ENCODE measurements around the gene TMTC2. TPM values are rescaled to one million over a fixed set of nuclear protein-coding genes. Genes with fewer than 3 reads are reported as not detected.

Gene TMTC2
- total and polyA plus RNA-seq, 10 of the 15 experiments (the other 5 are each of a cell fraction or from before 2014, with no cell fraction given), result 0.14 to 9.7 (median 1.2) TPM

DNA sequence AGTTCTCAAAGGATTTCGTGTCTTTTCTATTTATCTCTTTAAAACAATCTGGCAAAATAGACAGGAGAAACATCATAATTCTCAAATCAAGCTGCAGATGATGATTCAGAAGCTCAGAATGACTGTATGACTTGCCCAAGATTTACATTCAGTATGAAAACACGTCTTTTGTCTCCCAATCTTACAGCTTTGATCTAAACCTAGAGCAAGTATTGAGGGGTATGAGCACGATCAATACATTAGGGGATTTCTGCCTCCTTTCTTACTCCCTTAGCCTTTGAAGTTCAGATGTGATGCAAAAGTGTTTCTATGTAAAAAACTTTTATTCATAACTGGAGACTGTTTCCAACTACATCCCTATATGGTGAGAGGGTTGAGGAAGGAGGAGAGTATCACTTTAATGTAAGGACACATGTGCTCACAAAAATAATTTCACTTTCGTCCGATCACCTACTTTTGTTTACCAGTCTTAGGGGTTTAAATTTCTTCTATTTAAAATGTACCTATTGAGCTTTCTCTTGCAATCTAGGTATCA is 454.8 kb downstream of the TMTC2 start:
- no peak overlapping the region for H3K27ac ChIP-seq (ENCODE audit: control insufficient read depth, insufficient read depth)
- H3K9me3 ChIP-seq (replicated peaks; ENCODE audit: control insufficient read depth, insufficient read depth, low read length), result no peaks in the 10 kb centered on the region; the same call in 2 of the 3 replicates
- TF ChIP-seq, protein P1, sequence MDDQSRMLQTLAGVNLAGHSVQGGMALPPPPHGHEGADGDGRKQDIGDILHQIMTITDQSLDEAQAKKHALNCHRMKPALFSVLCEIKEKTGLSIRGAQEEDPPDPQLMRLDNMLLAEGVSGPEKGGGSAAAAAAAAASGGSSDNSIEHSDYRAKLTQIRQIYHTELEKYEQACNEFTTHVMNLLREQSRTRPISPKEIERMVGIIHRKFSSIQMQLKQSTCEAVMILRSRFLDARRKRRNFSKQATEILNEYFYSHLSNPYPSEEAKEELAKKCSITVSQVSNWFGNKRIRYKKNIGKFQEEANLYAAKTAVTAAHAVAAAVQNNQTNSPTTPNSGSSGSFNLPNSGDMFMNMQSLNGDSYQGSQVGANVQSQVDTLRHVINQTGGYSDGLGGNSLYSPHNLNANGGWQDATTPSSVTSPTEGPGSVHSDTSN (IDR thresholded peaks at IDR 0.05; ENCODE audit: insufficient replicate concordance, low read depth, low read length), result no peak
- TF ChIP-seq SPI1 (IDR thresholded peaks at IDR 0.05; ENCODE audit: borderline replicate concordance, insufficient read depth, low read depth, low read length) (no peak), SREBF2 (IDR thresholded peaks at IDR 0.05; ENCODE audit: low read length) (no peak), CREM (IDR thresholded peaks at IDR 0.05; ENCODE audit: low read depth) (no peak), ETV6 (conservative IDR thresholded peaks at IDR 0.05 in 1 of 2, IDR thresholded peaks at IDR 0.05 in 1 of 2; ENCODE audit: borderline replicate concordance in 1 of 2, low read depth in 1 of 2) (no peak)
- TF ChIP-seq, protein P2, sequence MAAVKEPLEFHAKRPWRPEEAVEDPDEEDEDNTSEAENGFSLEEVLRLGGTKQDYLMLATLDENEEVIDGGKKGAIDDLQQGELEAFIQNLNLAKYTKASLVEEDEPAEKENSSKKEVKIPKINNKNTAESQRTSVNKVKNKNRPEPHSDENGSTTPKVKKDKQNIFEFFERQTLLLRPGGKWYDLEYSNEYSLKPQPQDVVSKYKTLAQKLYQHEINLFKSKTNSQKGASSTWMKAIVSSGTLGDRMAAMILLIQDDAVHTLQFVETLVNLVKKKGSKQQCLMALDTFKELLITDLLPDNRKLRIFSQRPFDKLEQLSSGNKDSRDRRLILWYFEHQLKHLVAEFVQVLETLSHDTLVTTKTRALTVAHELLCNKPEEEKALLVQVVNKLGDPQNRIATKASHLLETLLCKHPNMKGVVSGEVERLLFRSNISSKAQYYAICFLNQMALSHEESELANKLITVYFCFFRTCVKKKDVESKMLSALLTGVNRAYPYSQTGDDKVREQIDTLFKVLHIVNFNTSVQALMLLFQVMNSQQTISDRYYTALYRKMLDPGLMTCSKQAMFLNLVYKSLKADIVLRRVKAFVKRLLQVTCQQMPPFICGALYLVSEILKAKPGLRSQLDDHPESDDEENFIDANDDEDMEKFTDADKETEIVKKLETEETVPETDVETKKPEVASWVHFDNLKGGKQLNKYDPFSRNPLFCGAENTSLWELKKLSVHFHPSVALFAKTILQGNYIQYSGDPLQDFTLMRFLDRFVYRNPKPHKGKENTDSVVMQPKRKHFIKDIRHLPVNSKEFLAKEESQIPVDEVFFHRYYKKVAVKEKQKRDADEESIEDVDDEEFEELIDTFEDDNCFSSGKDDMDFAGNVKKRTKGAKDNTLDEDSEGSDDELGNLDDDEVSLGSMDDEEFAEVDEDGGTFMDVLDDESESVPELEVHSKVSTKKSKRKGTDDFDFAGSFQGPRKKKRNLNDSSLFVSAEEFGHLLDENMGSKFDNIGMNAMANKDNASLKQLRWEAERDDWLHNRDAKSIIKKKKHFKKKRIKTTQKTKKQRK (IDR thresholded peaks at IDR 0.05; ENCODE audit: low read depth, low read length), result no peak
- DNase-seq (ENCODE audit: low read depth, low spot score), result no peak
- H2AFZ ChIP-seq (ENCODE audit: control insufficient read depth, low read depth, low read length), result no peak overlapping the region
- no peak overlapping the region for H3K4me2 ChIP-seq (ENCODE audit: control insufficient read depth, insufficient read depth)
- no peak overlapping the region for H3K9ac ChIP-seq (ENCODE audit: control insufficient read depth, insufficient read depth, low read length)
- no peak for FAIRE-seq
- no peaks in the 10 kb centered on the region for H4K20me1 ChIP-seq (ENCODE audit: control insufficient read depth, insufficient read depth)
- no peaks in the 10 kb centered on the region for H3K4me1 ChIP-seq (ENCODE audit: control insufficient read depth, insufficient read depth, low read length)
- no peaks in the 10 kb centered on the region for H3K27me3 ChIP-seq (replicated peaks in 1 of 2; ENCODE audit: control insufficient read depth in 2 of 2, insufficient read depth in 2 of 2, low read length in 1 of 2)
- ChIA-PET RAD21 (ENCODE audit: unreplicated experiment) (no interaction called here), POLR2A (no interaction called here), SMC1A (ENCODE audit: uncharacterized antibody, unreplicated experiment) (no interaction called here), CTCF (no interaction called here)
- 41% methylated on average over 5 of the region's 5 CpGs for WGBS (ENCODE audit: insufficient coverage, insufficient replicate concordance, low lambda C conversion rate, missing lambda C conversion rate)
- no peaks in the 10 kb centered on the region for H3K79me2 ChIP-seq (ENCODE audit: control insufficient read depth, insufficient read depth, low read length)
- intact Hi-C loops (cut with micrococcal nuclease; ENCODE audit: unreplicated experiment), result no loop called here
- no TSS peak for BruUV-seq (replicated peaks)
- no peaks in the 10 kb centered on the region for H3K36me3 ChIP-seq (ENCODE audit: control insufficient read depth in 2 of 2, insufficient read depth in 2 of 2, low read length in 1 of 2)
- in situ Hi-C loops (cut with MboI), result no loop called here
- no peak for ATAC-seq
- no peak overlapping the region for H3K4me3 ChIP-seq

Measured in GM12878 (cell line).